Ovary (tissue), 9 donors: ENCODE data around the gene NRDE2. TPM values are rescaled to one million over a fixed set of nuclear protein-coding genes. Genes with fewer than 3 reads are reported as not detected.

ENCODE experiments used
- DNase-seq, 5 donors: peaks; one replicate each; pipeline ENCODE4 v3.0.0-alpha.2; 2019 to 2020
- H3K27ac ChIP-seq, 2 donors: fragments of 200-600 bp; one replicate each; pipeline versions ENCODE4 v1.5.1 to v1.8.0; 2019 to 2022
- H3K27me3 ChIP-seq: fragments of 200-600 bp; one replicate; pipeline ENCODE4 v1.8.0; 2022
- H3K36me3 ChIP-seq: fragments of 200-600 bp; sonication (generic); one replicate; pipeline ENCODE4 v1.5.1; 2019
- H3K4me1 ChIP-seq: one replicate; pipeline ENCODE4 v1.8.1; 2013; ENCODE audit warnings: mild to moderate bottlenecking, moderate library complexity; ENCODE audit not compliant: insufficient read depth
- H3K4me3 ChIP-seq: fragments of 200-600 bp; sonication (generic); one replicate; pipeline ENCODE4 v1.5.1; 2017
- H3K9me3 ChIP-seq, 2 donors: fragments of 200-600 bp in 1 of 2; sonication (generic) in 1 of 2; one replicate each; pipeline versions ENCODE4 v1.5.1 to v1.8.1; 2013 to 2019; ENCODE audit warnings: mild to moderate bottlenecking in 1 of 2, moderate library complexity in 1 of 2
- CTCF ChIP-seq, 3 donors: fragments of 450-650 bp in 2 of 3; fragments of 200-600 bp in 1 of 3; IDR thresholded peaks; one replicate each; pipeline versions ENCODE4 v1.5.1 to v1.8.0; 2016 to 2022; ENCODE audit warnings: antibody characterized with exemption in 3 of 3, mild to moderate bottlenecking in 1 of 3
- EP300 ChIP-seq: sonication (generic); formaldehyde crosslinking; IDR thresholded peaks from one replicate; pipeline ENCODE4 v1.6.1; 2017; ENCODE audit warnings: antibody characterized with exemption
- POLR2A ChIP-seq: fragments of 450-650 bp; IDR thresholded peaks from one replicate; pipeline ENCODE4 v1.6.1; 2017; ENCODE audit warnings: antibody characterized with exemption, mild to moderate bottlenecking, moderate library complexity
- WGBS, 3 donors: extraction: QIAGEN DNeasy Blood & Tissue Kit in 1 of 3; methylation state at CpG; one replicate each; pipeline versions ENCODE4 v1.1.5 to v1.1.7; 2013 to 2017; 5-methylcytosine and 5-hydroxymethylcytosine counted together
- intact Hi-C, 4 donors: fragments of 100-400 bp; cut with DNase I; formaldehyde crosslinking; loops; one replicate each; pipeline versions ENCODE4 v1.11.0 to v1.15.1; 2022 to 2023
- polyA plus RNA-seq, 2 donors: library from polyadenylated mRNA; stranded (reverse); fragments of 200-250 nt in 1 of 2; fragments of 350-450 nt in 1 of 2; fragmentation: Illumina TruSeq in 1 of 2; extraction: RNeasy Lipid Tissue Mini Kit (QIAGEN cat#74804) in 1 of 2; gene quantifications; one replicate each; pipeline ENCODE4 v1.2.3, GENCODE V29; 2013 to 2014
- total RNA-seq, 7 donors: library from RNA; depleted of rRNA in 2 of 7; stranded (reverse); fragments of >200 nt in 2 of 7; fragmentation: NEBNext Ultra II Directional in 3 of 7; extraction: Animal tissue kit (Norgen Biotek cat#: 25700) in 3 of 7; gene quantifications; one replicate each; pipeline versions ENCODE4 v1.1.0 to v1.2.4, GENCODE V29; 2016 to 2023
- donor health status: DM: no; HTN: no; CAD: no; lungs with moderate emphysema.
- donor health status: DM: no; HTN: no; CAD: no.
- donor health status: Bipolar disorder and iron deficiency.
- donor health status: DM: yes; HTN: yes; CAD: no.
- donor health status: DM: no; HTN: no; CAD: no.
- donor health status: DM: yes; HTN: yes; CAD: no.

The NRDE2 gene
- total and polyA plus RNA-seq, 9 donors, result 7.7 to 28.5 (median 15.4) TPM

- Histone ChIP-seq H3K27me3 (no peaks in the 10 kb centered on the region), H3K4me3 (no peak overlapping the region), H3K9me3 (no peaks in the 10 kb centered on the region), H3K36me3 (no peaks in the 10 kb centered on the region), H3K4me1 (peaks cover 3% of the 10 kb centered on the region), H3K27ac (no peak overlapping the region)
- DNase-seq, result no peak
- no peak for TF ChIP-seq EP300
- 42 to 59% (median 44%) methylated on average over 2 of the region's 2 CpGs for whole genome bisulfite sequencing, 3 donors
- intact Hi-C loops, result no loop called here
These were observed 47.4 kb upstream of the NRDE2 start for GRCh38 chr14:90379106-90379505.

GRCh38 chr14:90378249-90378648 is 46.5 kb upstream of the NRDE2 start:
- Histone ChIP-seq H3K36me3 (no peaks in the 10 kb centered on the region), H3K4me1 (peaks cover 3% of the 10 kb centered on the region), H3K4me3 (no peak overlapping the region), H3K27me3 (no peaks in the 10 kb centered on the region), H3K9me3 (no peaks in the 10 kb centered on the region), H3K27ac (no peak overlapping the region)
- no peak for TF ChIP-seq CTCF (IDR thresholded peaks at IDR 0.05)
- TF ChIP-seq POLR2A, result no peak
- no peak for TF ChIP-seq EP300
- 87 to 89% (median 87%) methylated on average over 6 of the region's 6 CpGs for whole genome bisulfite sequencing, 3 donors
- intact Hi-C loops, result no loop called here
- no peak for DNase-seq

GRCh38 chr14:90375934-90376333 is 44.2 kb upstream of the NRDE2 start:
- Histone ChIP-seq H3K4me3 (no peak overlapping the region), H3K27me3 (no peaks in the 10 kb centered on the region), H3K4me1 (no peaks in the 10 kb centered on the region), H3K36me3 (no peaks in the 10 kb centered on the region), H3K9me3 (no peaks in the 10 kb centered on the region), H3K27ac (no peak overlapping the region)
- 83 to 87% (median 86%) methylated on average over 4 of the region's 4 CpGs for whole genome bisulfite sequencing, 3 donors
- TF ChIP-seq POLR2A (no peak), CTCF (IDR thresholded peaks at IDR 0.05) (no peak), EP300 (no peak)
- intact Hi-C loops, result no loop called here
- DNase-seq, result no peak

- no peaks in the 10 kb centered on the region for H3K9me3 ChIP-seq
- H3K4me3 ChIP-seq, result no peak overlapping the region
- H3K4me1 ChIP-seq, result no peaks in the 10 kb centered on the region
- no peaks in the 10 kb centered on the region for H3K36me3 ChIP-seq
- no peak overlapping the region for H3K27ac ChIP-seq
- 91 to 98% (median 93%) methylated on average over 4 of the region's 4 CpGs for WGBS, 3 donors
- DNase-seq, result no peak
- intact Hi-C loops, result no loop called here
- TF ChIP-seq POLR2A (no peak), CTCF (IDR thresholded peaks at IDR 0.05) (no peak), EP300 (no peak)
- no peaks in the 10 kb centered on the region for H3K27me3 ChIP-seq
These were observed 43.1 kb upstream of the NRDE2 start for GRCh38 chr14:90374813-90375212.

GRCh38 chr14:90373887-90374286 is 42.1 kb upstream of the NRDE2 start:
- WGBS, 3 donors, result 91 to 95% (median 92%) methylated on average over 6 of the region's 6 CpGs
- no peak overlapping the region for H3K4me3 ChIP-seq
- TF ChIP-seq POLR2A, result no peak
- TF ChIP-seq CTCF (IDR thresholded peaks at IDR 0.05), result no peak
- TF ChIP-seq EP300, result no peak
- H3K36me3 ChIP-seq, result no peaks in the 10 kb centered on the region
- DNase-seq, result no peak
- no peak overlapping the region for H3K27ac ChIP-seq
- intact Hi-C loops, result no loop called here
- no peaks in the 10 kb centered on the region for H3K27me3 ChIP-seq
- H3K4me1 ChIP-seq, result no peaks in the 10 kb centered on the region
- H3K9me3 ChIP-seq, result no peaks in the 10 kb centered on the region
